Stomach (tissue), 9 donors: ENCODE measurements around the gene PARVB. TPM values are rescaled to one million over a fixed set of nuclear protein-coding genes. Genes with fewer than 3 reads are reported as not detected.
"Not testable (repeated sequence)": the region's sequence is repeated elsewhere in the genome, so short reads cannot be mapped to it uniquely, and the experiment has no call there.

ENCODE experiments used
- DNase-seq, 2 donors: peaks; one replicate each; pipeline versions ENCODE4 v3.0.0 to v3.0.0-alpha.2; 2013 to 2019
- H3K27ac ChIP-seq, 5 donors: fragments of 200-600 bp in 4 of 5; sonication (generic) in 4 of 5; one replicate each; pipeline ENCODE4 v1.5.1; 2013 to 2019; ENCODE audit warnings: mild to moderate bottlenecking in 1 of 5, moderate library complexity in 1 of 5
- H3K27me3 ChIP-seq, 3 donors: fragments of 200-600 bp; sonication (generic); one replicate each; pipeline ENCODE4 v1.5.1; 2017 to 2019; ENCODE audit warnings: mixed run types in 1 of 3
- H3K36me3 ChIP-seq, 4 donors: fragments of 200-600 bp; sonication (generic); 1 replicate in 3 of 4; 2 replicates in 1 of 4; pipeline ENCODE4 v1.5.1; 2016 to 2019
- H3K4me1 ChIP-seq, 4 donors: fragments of 200-600 bp; sonication (generic); one replicate each; pipeline ENCODE4 v1.5.1; 2016 to 2019
- H3K4me3 ChIP-seq, 4 donors: fragments of 200-600 bp; sonication (generic) in 3 of 4; one replicate each; pipeline ENCODE4 v1.5.1; 2016 to 2019; ENCODE audit warnings: mild to moderate bottlenecking in 1 of 4
- H3K9me3 ChIP-seq, 4 donors: fragments of 200-600 bp; sonication (generic); one replicate each; pipeline ENCODE4 v1.5.1; 2016 to 2019
- CTCF ChIP-seq, 7 experiments: fragments of 450-650 bp in 4 of 7; fragments of 200-600 bp in 3 of 7; sonication (generic) in 3 of 7; IDR thresholded peaks; one replicate each; pipeline ENCODE4 v1.5.1; 2016 to 2019; ENCODE audit warnings: antibody characterized with exemption in 7 of 7, control low read depth in 2 of 7, mild to moderate bottlenecking in 1 of 7
- EP300 ChIP-seq: sonication (generic); formaldehyde crosslinking; IDR thresholded peaks from one replicate; pipeline ENCODE4 v1.6.1; 2017; ENCODE audit warnings: antibody characterized with exemption
- POLR2A ChIP-seq, 4 donors: fragments of 450-650 bp; IDR thresholded peaks; one replicate each; pipeline ENCODE4 v1.6.1; 2016; ENCODE audit warnings: antibody characterized with exemption in 4 of 4, control low read depth in 2 of 4, mild to moderate bottlenecking in 1 of 4, moderate library complexity in 1 of 4
- POLR2AphosphoS5 ChIP-seq, 3 donors: sonication (generic); formaldehyde crosslinking; IDR thresholded peaks; one replicate each; pipeline ENCODE4 v1.6.1; 2016; ENCODE audit warnings: antibody characterized with exemption in 3 of 3
- WGBS, 5 donors: extraction: QIAGEN DNeasy Blood & Tissue Kit in 3 of 5; methylation state at CpG; one replicate each; pipeline versions ENCODE4 v1.1.5 to v1.1.7; 2013 to 2018; 5-methylcytosine and 5-hydroxymethylcytosine counted together
- intact Hi-C: fragments of 100-400 bp; cut with DNase I; formaldehyde crosslinking; loops from one replicate; pipeline ENCODE4 v1.15.1; 2023; ENCODE audit warnings: low total_unique reads
- polyA plus RNA-seq, 3 donors: library from polyadenylated mRNA; stranded (reverse); fragments of 200-250 nt; gene quantifications; one replicate each; pipeline ENCODE4 v1.2.3, GENCODE V29; 2013
- total RNA-seq, 5 donors: library from RNA; depleted of rRNA; stranded (reverse); fragments of >200 nt; gene quantifications; one replicate each; pipeline versions ENCODE4 v1.1.0 to v1.2.3, GENCODE V29; 2014 to 2016
- donor health status: healthy with polysubstance abuse.
- donor health status: Bipolar disorder and iron deficiency.
- donor health status: healthy.

The PARVB gene
- total and polyA plus RNA-seq, 8 donors, result 2.9 to 143 (median 19.1) TPM

- intact Hi-C loops, result no loop called here
- DNase-seq, result no peak
- Histone ChIP-seq H3K4me1 (peaks cover 8 to 30% (median 12%) of the 10 kb centered on the region in 4 donors), H3K4me3 (no peak overlapping the region), H3K27ac (no peak overlapping the region), H3K36me3 (no peaks in the 10 kb centered on the region), H3K9me3 (peaks cover 0 to 7% (median 0%) of the 10 kb centered on the region in 4 donors), H3K27me3 (no peaks in the 10 kb centered on the region)
- 79 to 96% (median 91%) methylated on average over 16 of the region's 16 CpGs for WGBS, 5 donors
- TF ChIP-seq CTCF (IDR thresholded peaks at IDR 0.05) (no peak), EP300 (no peak)
These were observed 31.7 kb downstream of the PARVB start for GRCh38 chr22:44055805-44056204.

GRCh38 chr22:44056649-44057048, 32.5 kb downstream of the PARVB start:
- H3K4me3 ChIP-seq, intact Hi-C loops, DNase-seq, H3K9me3 ChIP-seq, H3K36me3 ChIP-seq, H3K27me3 ChIP-seq: not testable (repeated sequence)
- WGBS, 5 donors, result 53 to 76% (median 55%) methylated on average over 3 to 4 of the region's 4 CpGs
- H3K4me1 ChIP-seq, result peaks cover 8 to 30% (median 12%) of the 10 kb centered on the region in 4 donors
- peak overlapping the region in 1 of 5 donors; percentile 81 for H3K27ac ChIP-seq

- TF ChIP-seq POLR2A (IDR thresholded peaks at IDR 0.05) (no peak), EP300 (no peak), POLR2AphosphoS5 (IDR thresholded peaks at IDR 0.05) (no peak), CTCF (IDR thresholded peaks at IDR 0.05) (no peak)
- peak overlapping the region in 4 of 5 donors; percentile 7 to 81 (median 35) for H3K27ac ChIP-seq
- intact Hi-C loops, result no loop called here
- H3K4me3 ChIP-seq, result no peak overlapping the region
- H3K4me1 ChIP-seq, result peaks cover 8 to 35% (median 12%) of the 10 kb centered on the region in 4 donors
- peaks cover 0 to 8% (median 0%) of the 10 kb centered on the region in 4 donors for H3K9me3 ChIP-seq
- DNase-seq, result no peak
- no peaks in the 10 kb centered on the region for H3K36me3 ChIP-seq
- no peaks in the 10 kb centered on the region for H3K27me3 ChIP-seq
- 64 to 81% (median 75%) methylated on average over 11 of the region's 11 CpGs for WGBS, 5 donors
These were observed 33.4 kb downstream of the PARVB start for GRCh38 chr22:44057401-44057987.

DNA sequence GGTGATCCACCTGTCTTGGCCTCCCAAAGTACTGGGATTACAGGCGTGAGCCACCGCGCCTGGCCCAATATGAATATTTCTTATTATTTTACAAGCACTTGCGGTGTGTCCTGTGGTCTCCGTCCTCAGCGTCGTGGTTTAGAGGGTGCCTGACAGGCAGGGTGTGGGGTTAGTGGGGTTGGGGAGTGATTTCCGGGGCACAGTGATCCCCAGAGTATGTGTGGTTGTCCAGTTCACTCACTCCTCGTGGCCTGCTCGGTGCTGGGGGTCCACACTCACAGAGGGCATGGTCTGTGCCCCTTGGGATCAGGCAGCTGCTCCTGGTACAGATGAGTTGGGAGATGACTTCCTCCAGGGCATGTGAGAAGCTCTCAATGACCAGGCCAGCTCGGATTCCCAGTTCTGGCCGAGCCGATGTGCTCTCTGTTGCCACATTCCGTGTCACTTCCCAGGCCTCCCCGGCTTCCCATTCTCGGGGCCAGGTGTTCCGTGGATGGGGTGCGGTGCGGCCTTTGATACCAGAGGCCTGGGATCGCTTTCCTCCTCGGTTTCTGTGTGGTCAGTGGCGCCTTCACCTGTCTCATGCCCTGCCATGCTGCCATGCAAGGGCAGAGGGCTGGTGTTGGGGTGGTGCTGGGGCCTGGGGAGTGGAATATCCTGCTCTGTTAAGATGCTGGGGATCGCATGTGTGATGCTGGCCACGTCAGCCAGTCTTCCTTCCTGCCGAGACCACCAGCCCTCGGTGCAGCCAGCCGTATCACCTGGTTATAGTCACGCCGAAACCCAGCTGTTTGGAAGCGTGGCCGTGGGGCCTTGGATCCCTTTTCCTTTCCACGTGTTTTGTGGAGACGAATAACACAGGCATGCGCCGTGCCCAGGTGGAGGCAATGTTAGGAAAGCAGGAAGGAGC, 39.6 kb downstream of the PARVB start:
- peaks cover 0 to 31% (median 9%) of the 10 kb centered on the region in 4 donors for H3K4me1 ChIP-seq
- H3K4me3 ChIP-seq, result no peak overlapping the region
- H3K9me3 ChIP-seq, result peaks cover 0 to 8% (median 0%) of the 10 kb centered on the region in 4 donors
- no peaks in the 10 kb centered on the region for H3K36me3 ChIP-seq
- H3K27ac ChIP-seq, result no peak overlapping the region
- 86 to 89% (median 87%) methylated on average over 35 of the region's 35 CpGs for WGBS, 5 donors
- intact Hi-C loops, result no loop called here
- TF ChIP-seq POLR2A (IDR thresholded peaks at IDR 0.05) (no peak), EP300 (no peak), POLR2AphosphoS5 (IDR thresholded peaks at IDR 0.05) (no peak), CTCF (IDR thresholded peaks at IDR 0.05) (no peak)
- no peak for DNase-seq
- H3K27me3 ChIP-seq, result no peaks in the 10 kb centered on the region
